B cell (primary cell): ENCODE data around the gene RAB3C.

Experiments used
- EZH2 ChIP-seq: IDR thresholded peaks from 2 replicates; pipeline ENCODE4 v1.6.1; 2012; ENCODE audit warnings: borderline replicate concordance, low read depth, mild to moderate bottlenecking, moderate library complexity, low read length; ENCODE audit not compliant: insufficient read depth, poor library complexity, severe bottlenecking
- TF ChIP-seq, protein P1 (sequence below): fragments of 200-600 bp; IDR thresholded peaks from one replicate; pipeline ENCODE4 v1.8.0; 2022; ENCODE audit warnings: antibody characterized with exemption, mild to moderate bottlenecking

DNA sequence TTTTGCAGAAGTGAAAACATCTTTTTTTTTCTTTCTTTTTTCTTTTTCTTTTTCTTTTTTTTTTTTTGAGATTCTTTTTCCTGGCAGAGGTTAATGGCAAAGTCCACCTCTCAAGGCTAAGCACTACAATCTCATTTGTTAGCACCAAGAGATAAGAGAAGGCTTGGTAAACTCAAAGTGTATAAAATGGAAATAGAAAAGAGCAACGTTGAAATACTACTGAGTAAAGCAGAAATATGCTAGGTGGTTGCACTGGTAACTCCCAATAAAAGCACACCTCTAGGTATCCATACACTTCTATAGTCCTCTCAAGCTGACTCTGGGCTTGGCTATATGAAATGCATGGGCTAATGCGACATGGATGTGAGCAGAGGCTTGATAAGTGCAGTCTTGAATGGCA, 188.9 kb downstream of the RAB3C start:
- TF ChIP-seq, protein P1, sequence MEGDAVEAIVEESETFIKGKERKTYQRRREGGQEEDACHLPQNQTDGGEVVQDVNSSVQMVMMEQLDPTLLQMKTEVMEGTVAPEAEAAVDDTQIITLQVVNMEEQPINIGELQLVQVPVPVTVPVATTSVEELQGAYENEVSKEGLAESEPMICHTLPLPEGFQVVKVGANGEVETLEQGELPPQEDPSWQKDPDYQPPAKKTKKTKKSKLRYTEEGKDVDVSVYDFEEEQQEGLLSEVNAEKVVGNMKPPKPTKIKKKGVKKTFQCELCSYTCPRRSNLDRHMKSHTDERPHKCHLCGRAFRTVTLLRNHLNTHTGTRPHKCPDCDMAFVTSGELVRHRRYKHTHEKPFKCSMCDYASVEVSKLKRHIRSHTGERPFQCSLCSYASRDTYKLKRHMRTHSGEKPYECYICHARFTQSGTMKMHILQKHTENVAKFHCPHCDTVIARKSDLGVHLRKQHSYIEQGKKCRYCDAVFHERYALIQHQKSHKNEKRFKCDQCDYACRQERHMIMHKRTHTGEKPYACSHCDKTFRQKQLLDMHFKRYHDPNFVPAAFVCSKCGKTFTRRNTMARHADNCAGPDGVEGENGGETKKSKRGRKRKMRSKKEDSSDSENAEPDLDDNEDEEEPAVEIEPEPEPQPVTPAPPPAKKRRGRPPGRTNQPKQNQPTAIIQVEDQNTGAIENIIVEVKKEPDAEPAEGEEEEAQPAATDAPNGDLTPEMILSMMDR: no peak
- TF ChIP-seq EZH2: no peak
